ENCODE results near the gene ATP13A5.

Gene ATP13A5

DNA sequence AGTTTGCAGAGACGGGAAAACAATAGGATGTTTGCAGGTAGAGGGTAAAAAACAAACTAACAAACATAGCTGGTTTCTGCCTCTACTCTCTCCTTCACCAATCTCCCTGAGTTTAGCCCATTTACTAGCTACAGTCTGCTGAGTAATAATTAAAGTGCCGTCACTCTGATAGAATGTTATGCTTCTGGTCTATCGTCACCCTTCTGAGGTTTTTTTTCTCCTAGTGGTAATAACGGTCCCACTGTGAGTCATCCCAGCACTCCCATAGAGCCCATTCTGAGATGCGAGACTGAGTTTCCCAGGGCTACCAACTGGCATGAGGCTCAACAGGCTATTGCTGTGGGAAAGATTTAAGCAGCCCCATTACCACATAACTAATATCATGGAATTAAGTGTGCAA is 81.1 kb downstream of the ATP13A5 start:
- no peaks in the 10 kb centered on the region for H3K27me3 ChIP-seq (ENCODE audit: control insufficient read depth, insufficient read depth, low read length)
- H3K9ac ChIP-seq (ENCODE audit: low read length): no peak overlapping the region
- H3K4me3 ChIP-seq (ENCODE audit: low read length): no peak overlapping the region
- H3K36me3 ChIP-seq (ENCODE audit: control insufficient read depth, insufficient read depth, low read length): no peaks in the 10 kb centered on the region
- H3K4me1 ChIP-seq (ENCODE audit: control insufficient read depth, insufficient read depth, low read length): no peaks in the 10 kb centered on the region
- H3K9me3 ChIP-seq (ENCODE audit: control insufficient read depth, low read length): no peaks in the 10 kb centered on the region

DNA sequence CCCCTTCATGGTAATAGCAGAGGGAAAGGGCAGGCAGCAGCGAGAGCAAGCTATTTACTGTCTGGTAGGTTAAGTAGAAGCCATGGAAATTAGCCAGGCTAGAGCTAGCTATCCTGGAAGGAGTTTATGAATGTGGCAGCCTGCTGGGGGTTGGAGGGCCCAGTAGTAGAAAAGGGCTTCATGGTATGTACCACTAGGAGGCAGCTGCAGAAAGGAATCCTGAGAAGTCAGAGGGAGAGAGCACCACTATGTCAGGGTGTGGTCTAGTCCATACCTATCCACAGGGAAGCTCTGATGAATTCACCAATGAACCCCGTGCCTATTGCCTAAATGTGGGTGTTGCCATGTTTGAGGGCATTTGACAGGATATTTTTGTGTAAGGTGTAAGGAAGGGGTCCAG is 82.6 kb downstream of the ATP13A5 start:
- Histone ChIP-seq H3K27me3 (ENCODE audit: control insufficient read depth, insufficient read depth, low read length) (no peaks in the 10 kb centered on the region), H3K4me1 (ENCODE audit: control insufficient read depth, insufficient read depth, low read length) (no peaks in the 10 kb centered on the region), H3K4me3 (ENCODE audit: low read length) (no peak overlapping the region), H3K9me3 (ENCODE audit: control insufficient read depth, low read length) (no peaks in the 10 kb centered on the region), H3K9ac (ENCODE audit: low read length) (no peak overlapping the region), H3K36me3 (ENCODE audit: control insufficient read depth, insufficient read depth, low read length) (no peaks in the 10 kb centered on the region)

DNA sequence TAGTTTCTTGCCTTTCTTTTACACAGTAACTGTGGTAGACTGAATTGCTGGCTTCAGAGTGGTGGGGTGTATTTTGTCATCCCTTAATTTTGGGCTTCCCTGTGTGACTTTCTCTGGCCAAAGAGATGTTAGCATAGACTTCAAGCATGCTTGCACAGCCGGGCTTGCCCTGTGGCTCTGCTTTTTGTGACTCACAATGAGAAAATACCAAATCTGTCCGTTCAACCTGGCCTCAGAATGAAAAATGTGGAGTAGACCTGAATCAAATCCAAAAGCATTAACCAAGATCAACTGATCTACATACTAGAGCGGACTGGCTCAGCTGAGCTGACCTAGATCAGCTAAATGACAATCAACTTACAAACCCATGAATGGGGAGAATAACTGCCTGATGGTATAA is 86.2 kb downstream of the ATP13A5 start:
- Histone ChIP-seq H3K4me3 (ENCODE audit: low read length) (no peak overlapping the region), H3K9me3 (ENCODE audit: control insufficient read depth, low read length) (no peaks in the 10 kb centered on the region), H3K4me1 (ENCODE audit: control insufficient read depth, insufficient read depth, low read length) (no peaks in the 10 kb centered on the region), H3K36me3 (ENCODE audit: control insufficient read depth, insufficient read depth, low read length) (no peaks in the 10 kb centered on the region), H3K27me3 (ENCODE audit: control insufficient read depth, insufficient read depth, low read length) (no peaks in the 10 kb centered on the region), H3K9ac (ENCODE audit: low read length) (no peak overlapping the region)

DNA sequence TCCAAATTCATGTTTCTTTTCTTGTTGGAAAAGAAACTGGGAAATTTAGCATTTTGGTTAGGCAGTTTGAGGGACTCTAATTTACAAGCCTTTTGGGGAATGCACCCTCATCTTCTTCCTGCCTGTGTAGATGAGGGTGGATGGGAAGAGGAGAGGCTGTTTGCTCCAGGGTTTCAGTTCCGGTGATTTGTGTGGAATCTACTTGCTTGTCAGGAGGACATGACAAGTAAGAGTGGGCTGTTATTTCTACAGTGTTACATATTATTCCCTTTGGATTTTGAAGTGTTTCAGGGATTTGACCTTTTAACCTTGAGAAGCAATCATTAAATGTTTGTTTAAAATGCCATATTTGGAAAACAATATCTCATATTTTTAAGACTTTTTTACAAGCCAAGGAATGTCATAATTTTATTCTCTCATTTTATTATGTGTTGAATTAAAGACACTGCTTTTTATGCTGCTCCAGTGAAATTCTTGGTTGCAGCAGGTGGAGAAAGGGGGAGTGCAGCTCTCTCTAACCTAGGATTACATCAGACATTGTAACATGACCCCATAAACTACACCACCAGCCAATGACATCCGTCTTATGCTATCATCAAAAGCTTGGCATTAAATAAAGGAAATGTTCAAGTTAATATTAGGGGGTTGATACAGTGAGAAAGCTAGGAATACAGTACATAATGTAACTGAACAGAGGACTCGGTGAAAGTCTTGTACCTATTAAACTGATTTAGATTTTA is 107.3 kb downstream of the ATP13A5 start:
- Histone ChIP-seq H3K4me3 (ENCODE audit: low read length) (no peak overlapping the region), H3K9me3 (ENCODE audit: control insufficient read depth, low read length) (no peaks in the 10 kb centered on the region), H3K4me1 (ENCODE audit: control insufficient read depth, insufficient read depth, low read length) (no peaks in the 10 kb centered on the region), H3K36me3 (ENCODE audit: control insufficient read depth, insufficient read depth, low read length) (no peaks in the 10 kb centered on the region), H3K27me3 (ENCODE audit: control insufficient read depth, insufficient read depth, low read length) (no peaks in the 10 kb centered on the region), H3K9ac (ENCODE audit: low read length) (no peak overlapping the region)

DNA sequence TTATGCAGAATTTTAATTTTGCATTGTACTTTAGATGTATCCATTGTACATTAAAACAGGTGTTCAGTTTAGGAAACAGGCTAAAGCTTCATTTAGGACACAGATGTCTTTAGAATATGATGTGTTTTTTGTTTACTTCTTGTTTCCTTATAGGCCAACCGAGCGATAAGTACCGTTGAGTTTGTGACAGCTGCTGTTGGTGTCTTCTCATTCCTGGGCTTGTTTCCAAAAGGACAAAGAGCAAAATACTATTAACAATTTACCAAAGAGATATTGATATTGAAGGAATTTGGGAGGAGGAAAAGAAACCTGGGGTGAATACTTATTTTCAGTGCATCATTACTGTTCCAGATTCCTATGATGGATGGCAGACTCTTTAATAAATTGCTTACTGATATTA is 108.1 kb downstream of the ATP13A5 start:
- Histone ChIP-seq H3K36me3 (ENCODE audit: control insufficient read depth, insufficient read depth, low read length) (no peaks in the 10 kb centered on the region), H3K27me3 (ENCODE audit: control insufficient read depth, insufficient read depth, low read length) (no peaks in the 10 kb centered on the region), H3K4me1 (ENCODE audit: control insufficient read depth, insufficient read depth, low read length) (no peaks in the 10 kb centered on the region), H3K9me3 (ENCODE audit: control insufficient read depth, low read length) (no peaks in the 10 kb centered on the region), H3K4me3 (ENCODE audit: low read length) (no peak overlapping the region), H3K9ac (ENCODE audit: low read length) (no peak overlapping the region)

DNA sequence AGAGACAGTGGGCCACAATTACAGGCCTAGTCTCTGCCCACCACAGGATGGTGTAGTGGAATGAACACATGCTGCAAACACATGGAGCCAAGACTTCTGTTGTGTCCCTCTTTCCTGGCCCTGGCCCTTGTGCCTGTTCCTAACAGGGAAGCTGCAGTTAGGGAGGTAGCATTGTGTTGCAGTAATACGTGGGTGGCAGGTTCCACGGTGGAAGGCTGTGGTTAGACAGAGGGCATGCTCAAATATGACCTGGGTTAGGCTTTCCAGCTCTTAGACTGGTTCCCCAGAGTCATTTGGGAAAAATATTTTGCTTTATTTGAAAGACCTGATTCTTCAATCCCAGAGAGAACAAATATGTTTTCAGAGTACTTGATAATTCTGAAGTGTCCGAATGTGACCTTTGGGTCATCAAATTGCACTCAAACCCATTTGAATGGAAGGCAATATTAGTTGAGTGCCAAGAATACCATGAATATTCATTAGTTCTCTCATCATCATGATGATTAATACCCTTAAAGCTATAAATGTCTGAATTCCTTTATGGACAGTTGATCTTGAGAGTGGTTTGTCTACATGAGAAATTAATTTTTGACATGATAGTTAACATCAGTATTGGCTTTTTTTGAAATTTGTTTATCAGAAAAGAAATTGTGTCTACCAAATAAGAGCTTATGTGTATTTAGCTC is 109.1 kb downstream of the ATP13A5 start:
- H3K36me3 ChIP-seq (ENCODE audit: control insufficient read depth, insufficient read depth, low read length): no peaks in the 10 kb centered on the region
- no peak overlapping the region for H3K4me3 ChIP-seq (ENCODE audit: low read length)
- H3K9me3 ChIP-seq (ENCODE audit: control insufficient read depth, low read length): no peaks in the 10 kb centered on the region
- H3K9ac ChIP-seq (ENCODE audit: low read length): no peak overlapping the region
- H3K4me1 ChIP-seq (ENCODE audit: control insufficient read depth, insufficient read depth, low read length): no peaks in the 10 kb centered on the region
- no peaks in the 10 kb centered on the region for H3K27me3 ChIP-seq (ENCODE audit: control insufficient read depth, insufficient read depth, low read length)

DNA sequence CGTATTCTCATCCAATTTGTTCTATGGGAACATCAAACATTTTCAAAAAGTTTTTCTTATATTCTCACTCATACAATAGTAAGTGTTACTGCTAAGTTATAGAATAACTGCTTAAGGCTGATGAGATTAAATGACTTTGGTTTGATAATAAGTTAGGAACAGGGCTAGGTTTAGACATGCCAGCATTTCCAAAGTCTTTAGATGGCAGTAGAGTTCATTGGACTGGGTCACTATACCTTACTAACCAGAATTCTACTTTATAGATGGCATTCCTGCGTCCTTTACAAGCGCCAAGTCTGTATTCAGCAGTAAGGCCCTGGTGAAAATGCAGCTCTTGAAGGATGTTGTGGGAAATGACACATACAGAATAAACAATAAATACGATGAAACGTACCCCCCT is 115.8 kb downstream of the ATP13A5 start:
- Histone ChIP-seq H3K9me3 (ENCODE audit: control insufficient read depth, low read length) (no peaks in the 10 kb centered on the region), H3K4me3 (ENCODE audit: low read length) (no peak overlapping the region), H3K9ac (ENCODE audit: low read length) (no peak overlapping the region), H3K27me3 (ENCODE audit: control insufficient read depth, insufficient read depth, low read length) (no peaks in the 10 kb centered on the region), H3K36me3 (ENCODE audit: control insufficient read depth, insufficient read depth, low read length) (no peaks in the 10 kb centered on the region), H3K4me1 (ENCODE audit: control insufficient read depth, insufficient read depth, low read length) (no peaks in the 10 kb centered on the region)

DNA sequence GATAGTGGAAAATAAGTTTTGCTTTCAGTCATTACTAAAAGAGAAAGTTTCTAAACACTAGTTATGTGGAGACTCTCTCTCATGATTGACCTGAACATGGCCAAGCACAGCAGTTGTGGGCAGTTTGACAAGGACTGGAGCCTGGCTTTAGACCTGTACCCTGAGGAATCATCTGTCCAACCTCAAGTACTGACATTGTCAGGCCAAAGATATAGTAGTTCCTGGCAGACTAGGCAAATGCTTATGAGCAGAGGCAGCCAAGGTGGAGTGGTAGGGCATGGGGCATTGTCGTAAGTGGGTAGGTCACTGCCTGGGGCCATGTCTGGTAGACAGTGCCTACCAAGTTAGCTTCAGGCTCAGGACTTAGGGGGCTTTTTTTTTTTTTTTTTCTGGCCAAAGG is 116.6 kb downstream of the ATP13A5 start:
- H3K9me3 ChIP-seq (ENCODE audit: control insufficient read depth, low read length): no peaks in the 10 kb centered on the region
- no peak overlapping the region for H3K9ac ChIP-seq (ENCODE audit: low read length)
- no peaks in the 10 kb centered on the region for H3K36me3 ChIP-seq (ENCODE audit: control insufficient read depth, insufficient read depth, low read length)
- H3K4me3 ChIP-seq (ENCODE audit: low read length): no peak overlapping the region
- no peaks in the 10 kb centered on the region for H3K4me1 ChIP-seq (ENCODE audit: control insufficient read depth, insufficient read depth, low read length)
- no peaks in the 10 kb centered on the region for H3K27me3 ChIP-seq (ENCODE audit: control insufficient read depth, insufficient read depth, low read length)

DNA sequence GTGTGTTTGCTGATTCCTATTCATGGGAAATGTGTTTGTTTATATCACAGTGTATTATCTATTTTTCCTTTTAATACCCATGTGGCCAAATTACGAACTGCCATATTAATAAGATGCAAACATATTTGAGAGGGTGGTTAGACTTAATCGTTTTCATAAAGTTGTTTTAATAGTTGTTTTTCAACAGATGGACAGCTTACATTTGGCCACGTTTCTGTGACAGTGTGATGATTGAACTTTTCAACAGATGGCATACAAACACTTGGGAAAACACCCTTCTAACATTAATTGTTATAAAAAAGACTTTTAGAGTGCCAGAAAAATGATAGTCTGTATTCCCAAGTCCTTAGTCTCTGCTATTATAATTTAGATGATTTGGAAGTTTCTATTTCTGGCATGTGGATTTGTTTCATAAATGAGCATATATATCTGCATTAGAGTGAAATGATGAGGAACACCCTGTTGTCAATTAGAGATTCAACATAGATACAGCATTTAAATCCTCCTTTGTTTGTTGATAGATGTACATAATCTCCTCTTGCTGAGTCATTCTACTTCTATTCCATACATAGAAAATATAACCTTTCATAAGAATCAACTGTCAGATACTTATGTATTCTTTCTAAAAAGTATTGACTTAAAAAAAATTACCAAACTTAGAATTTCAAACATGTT is 124.4 kb downstream of the ATP13A5 start:
- peaks cover 4% of the 10 kb centered on the region for H3K9me3 ChIP-seq (ENCODE audit: control insufficient read depth, low read length)
- H3K9ac ChIP-seq (ENCODE audit: low read length): no peak overlapping the region
- no peak overlapping the region for H3K4me3 ChIP-seq (ENCODE audit: low read length)
- no peaks in the 10 kb centered on the region for H3K36me3 ChIP-seq (ENCODE audit: control insufficient read depth, insufficient read depth, low read length)
- H3K27me3 ChIP-seq (ENCODE audit: control insufficient read depth, insufficient read depth, low read length): no peaks in the 10 kb centered on the region
- H3K4me1 ChIP-seq (ENCODE audit: control insufficient read depth, insufficient read depth, low read length): no peaks in the 10 kb centered on the region

DNA sequence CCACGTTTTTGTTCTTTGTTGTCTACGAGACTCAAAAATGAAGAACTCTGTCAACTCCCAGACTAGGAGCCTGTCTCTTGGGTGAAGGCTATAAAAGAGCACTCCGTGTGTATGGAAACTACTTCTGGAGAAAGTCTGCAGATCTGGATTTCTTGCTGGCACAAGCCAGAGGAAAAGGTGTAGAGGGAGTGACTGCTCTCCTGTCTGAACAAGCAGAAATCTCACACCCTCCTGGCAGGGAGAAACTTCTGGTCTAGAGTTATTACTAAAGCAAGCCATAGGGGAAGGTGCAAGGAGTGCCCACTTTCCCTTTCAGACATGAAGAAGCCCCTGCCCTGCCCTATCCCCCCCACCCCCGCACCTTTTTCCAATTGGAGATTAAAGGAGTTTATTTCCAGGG is 128.1 kb downstream of the ATP13A5 start:
- peaks cover 4% of the 10 kb centered on the region for H3K9me3 ChIP-seq (ENCODE audit: control insufficient read depth, low read length)

DNA sequence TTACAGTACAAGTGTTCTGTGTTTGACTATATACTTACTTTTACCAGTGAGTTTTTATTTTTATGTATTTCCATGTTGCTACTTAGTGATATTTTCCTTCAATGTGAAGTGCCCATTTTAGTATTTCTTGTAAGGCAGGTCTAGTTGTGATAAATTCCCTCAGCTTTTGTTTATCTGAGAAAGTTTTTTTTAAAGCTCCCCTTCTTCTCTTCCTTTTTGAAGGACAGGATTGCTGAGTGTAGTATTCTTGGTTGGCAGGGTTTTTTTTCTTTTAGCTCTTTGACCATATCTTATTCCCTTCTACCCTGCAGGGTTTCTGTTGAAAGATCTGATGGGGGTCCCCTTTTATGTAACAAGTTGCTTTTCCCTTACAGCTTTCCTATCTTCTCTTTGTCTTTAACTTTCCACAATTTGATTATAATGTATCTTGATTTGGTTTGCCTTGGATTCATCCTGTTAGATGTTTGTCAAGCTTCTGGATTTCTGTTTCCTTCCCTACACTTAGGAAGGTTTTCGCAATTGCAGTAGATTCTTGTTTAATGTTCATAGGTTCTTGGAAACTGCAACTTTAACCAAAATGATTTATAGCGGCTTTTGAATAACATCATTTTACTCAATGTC is 129.6 kb downstream of the ATP13A5 start:
- H3K4me3 ChIP-seq (ENCODE audit: low read length): no peak overlapping the region
- H3K4me1 ChIP-seq (ENCODE audit: control insufficient read depth, insufficient read depth, low read length): no peaks in the 10 kb centered on the region
- peaks cover 4% of the 10 kb centered on the region for H3K9me3 ChIP-seq (ENCODE audit: control insufficient read depth, low read length)
- no peak overlapping the region for H3K9ac ChIP-seq (ENCODE audit: low read length)
- H3K27me3 ChIP-seq (ENCODE audit: control insufficient read depth, insufficient read depth, low read length): no peaks in the 10 kb centered on the region
- no peaks in the 10 kb centered on the region for H3K36me3 ChIP-seq (ENCODE audit: control insufficient read depth, insufficient read depth, low read length)

More for the DNA sequence above, 128.1 kb downstream of the ATP13A5 start:
- H3K4me3 ChIP-seq (ENCODE audit: low read length): no peak overlapping the region
- H3K36me3 ChIP-seq (ENCODE audit: control insufficient read depth, insufficient read depth, low read length): no peaks in the 10 kb centered on the region
- H3K4me1 ChIP-seq (ENCODE audit: control insufficient read depth, insufficient read depth, low read length): no peaks in the 10 kb centered on the region
- H3K27me3 ChIP-seq (ENCODE audit: control insufficient read depth, insufficient read depth, low read length): no peaks in the 10 kb centered on the region
- no peak overlapping the region for H3K9ac ChIP-seq (ENCODE audit: low read length)

DNA sequence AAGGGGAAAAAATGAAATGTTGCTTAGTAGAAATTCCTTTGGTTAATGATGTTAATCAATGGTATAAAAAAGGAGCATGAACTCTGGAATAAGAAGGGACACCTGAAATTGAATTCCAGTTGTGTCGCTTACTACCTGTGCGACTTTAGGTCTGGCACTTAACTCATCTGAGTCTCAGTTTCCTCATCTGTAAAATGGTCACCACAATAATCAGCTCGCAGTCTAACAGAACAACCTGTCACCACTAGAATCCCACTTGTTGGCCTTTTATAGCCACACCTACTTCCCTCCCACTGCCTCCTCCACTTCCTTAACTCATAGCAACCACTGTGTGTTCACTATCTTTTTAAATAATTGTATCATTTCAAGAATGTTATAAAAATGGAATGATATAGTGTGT is 135.0 kb downstream of the ATP13A5 start:
- Histone ChIP-seq H3K4me3 (ENCODE audit: low read length) (no peak overlapping the region), H3K27me3 (ENCODE audit: control insufficient read depth, insufficient read depth, low read length) (peaks cover 16% of the 10 kb centered on the region), H3K9me3 (ENCODE audit: control insufficient read depth, low read length) (no peaks in the 10 kb centered on the region), H3K4me1 (ENCODE audit: control insufficient read depth, insufficient read depth, low read length) (peaks cover 5% of the 10 kb centered on the region), H3K9ac (ENCODE audit: low read length) (no peak overlapping the region), H3K36me3 (ENCODE audit: control insufficient read depth, insufficient read depth, low read length) (no peaks in the 10 kb centered on the region)
